Measurements from ENCODE around the gene MTCL3.

The MTCL3 gene

DNA sequence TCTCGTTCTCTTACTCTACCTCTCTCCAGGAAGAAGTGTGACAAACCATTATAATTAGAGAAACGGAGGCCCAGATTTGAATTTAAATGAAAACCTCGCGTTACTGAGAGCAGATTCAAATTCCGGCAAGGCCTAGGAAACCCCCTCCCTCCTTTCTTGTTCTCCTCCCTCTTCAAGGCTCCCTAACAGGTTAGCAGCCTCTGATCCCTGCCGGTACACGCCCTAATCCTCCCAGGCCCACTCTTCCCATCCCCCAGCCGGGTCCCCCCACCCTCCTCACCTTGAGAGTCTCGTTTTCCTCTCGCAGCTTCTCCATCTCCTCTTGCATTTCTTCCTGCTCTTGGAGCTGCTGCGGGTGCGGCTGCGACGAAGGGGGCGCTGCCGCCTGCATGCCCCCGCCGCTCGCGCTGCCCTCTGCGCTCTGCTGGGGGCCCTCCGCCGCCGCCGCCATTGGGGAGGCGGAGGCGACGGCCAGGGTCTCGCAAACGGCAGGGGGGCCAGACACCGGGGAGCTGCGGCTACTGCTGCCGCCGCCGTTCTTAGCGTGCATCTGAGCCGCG lies 3.8 kb downstream of the MTCL3 start:
- peak in 38 of 58 donors; percentile 20 to 77 (median 54) for DNase-seq

- peak in 56 of 58 donors; percentile 7 to 78 (median 51) for DNase-seq
These were observed 4.3 kb downstream of the MTCL3 start for GRCh38 chr6:127514773-127515227.

- peak in 4 of 58 donors; percentile 19 to 46 (median 30) for DNase-seq
These were observed 4.9 kb downstream of the MTCL3 start for GRCh38 chr6:127514179-127514772.

DNA sequence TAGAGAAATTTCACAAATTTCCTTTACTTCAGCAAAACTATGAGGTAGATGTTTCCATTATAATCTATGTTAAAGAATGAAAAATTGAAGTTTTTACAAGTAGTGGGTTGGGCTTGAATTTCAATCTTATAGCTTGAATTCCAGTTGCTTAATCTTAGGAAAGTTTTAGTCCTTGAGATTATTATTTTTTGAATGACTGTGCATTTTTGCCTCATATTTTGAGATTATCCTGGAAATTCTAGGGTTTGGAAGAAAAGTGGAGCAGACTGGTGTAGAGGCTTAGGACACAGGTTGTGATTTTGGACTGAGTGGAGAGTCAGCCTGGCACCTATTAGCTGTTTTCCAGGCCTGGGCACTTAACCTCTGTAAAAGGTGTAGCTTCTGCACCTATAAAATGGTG lies 5.7 kb downstream of the MTCL3 start:
- DNase-seq: no peak

DNA sequence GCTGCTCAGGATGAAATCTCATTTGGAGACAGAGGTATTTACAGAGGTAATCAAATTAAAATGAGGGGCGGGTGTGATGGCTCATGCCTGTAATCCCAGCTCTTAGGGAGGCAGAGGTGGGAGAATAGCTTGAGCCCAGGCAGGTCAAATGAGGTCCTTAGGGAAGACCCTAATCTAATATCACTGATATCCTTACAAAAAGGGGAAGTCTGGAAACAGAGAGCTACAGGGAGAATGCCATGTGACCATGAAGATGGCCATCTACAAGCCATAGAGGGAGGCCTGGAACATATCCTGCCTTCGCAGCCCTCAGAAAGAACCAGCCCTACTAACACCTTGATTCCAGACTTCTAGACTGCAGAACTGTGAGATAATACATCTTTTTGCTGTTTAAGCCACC lies 8.3 kb downstream of the MTCL3 start:
- DNase-seq: no peak

GRCh38 chr6:127506894-127507293 lies 12.2 kb downstream of the MTCL3 start:
- DNase-seq: no peak

DNA sequence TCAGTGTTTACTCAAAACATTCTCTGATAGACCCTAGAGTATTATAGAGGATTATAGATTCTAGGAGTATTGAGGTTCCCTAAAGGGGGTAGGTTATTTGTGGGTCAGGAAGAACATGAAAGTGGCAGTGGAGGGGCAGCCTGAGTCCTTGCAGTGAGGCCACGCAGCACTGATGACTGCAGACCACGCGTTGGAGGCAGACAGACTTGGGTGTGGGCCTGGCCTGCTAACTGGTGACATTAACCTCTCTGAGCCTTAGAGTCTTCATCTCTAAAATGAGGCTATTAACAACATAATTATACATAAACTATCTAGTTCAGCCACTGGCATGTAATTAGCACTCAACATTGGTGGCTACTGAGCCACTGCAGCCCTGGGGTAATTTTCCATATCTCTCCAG lies 16.1 kb downstream of the MTCL3 start:
- DNase-seq: no peak

- no peak for DNase-seq
These were observed 21.7 kb downstream of the MTCL3 start for GRCh38 chr6:127497410-127497809.

GRCh38 chr6:127496471-127496870 lies 22.7 kb downstream of the MTCL3 start:
- DNase-seq: no peak

DNA sequence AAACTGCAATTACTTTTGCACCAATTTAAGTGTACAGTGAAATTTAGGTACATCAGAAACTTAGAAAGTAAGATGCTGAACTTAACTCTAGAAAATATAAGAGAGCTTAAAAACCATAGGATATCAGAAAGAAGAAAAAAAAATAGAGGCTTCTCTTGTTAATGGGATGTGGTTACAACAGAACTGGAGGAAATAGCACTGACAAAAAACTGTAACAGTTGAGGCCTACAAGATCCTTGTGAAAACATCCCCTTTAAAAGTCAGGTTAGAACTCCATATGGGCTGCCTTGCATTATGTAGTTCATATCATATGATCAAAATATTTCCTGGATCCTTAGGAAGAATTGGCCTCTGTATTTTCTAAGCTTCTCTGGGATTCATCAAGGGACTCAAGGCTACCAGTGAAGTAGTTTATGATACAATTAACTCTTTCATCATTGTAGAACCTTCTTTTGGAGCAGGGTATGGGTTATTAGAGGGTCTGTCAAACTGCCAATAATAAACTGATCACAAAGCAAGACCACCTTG lies 24.8 kb downstream of the MTCL3 start:
- DNase-seq: no peak

DNA sequence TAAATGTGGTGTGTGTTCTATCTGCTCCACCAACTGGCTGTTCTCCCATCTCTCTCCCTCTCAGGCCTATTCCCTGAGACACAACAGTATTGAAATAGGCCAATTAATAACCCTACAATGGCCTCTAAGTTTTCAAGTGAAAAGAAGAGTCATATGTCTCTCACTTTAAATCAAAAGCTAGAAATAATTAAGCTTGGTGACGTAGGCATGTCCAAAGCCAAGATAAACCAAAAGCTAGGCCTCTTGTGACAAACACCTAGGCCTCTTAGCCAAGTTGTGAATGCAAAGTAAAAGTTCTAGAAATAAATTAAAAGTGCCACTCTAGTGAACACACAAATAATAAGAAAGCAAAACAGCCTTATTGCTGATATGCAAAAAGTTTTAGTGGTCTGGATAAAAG lies 29.9 kb downstream of the MTCL3 start:
- DNase-seq: no peak

DNA sequence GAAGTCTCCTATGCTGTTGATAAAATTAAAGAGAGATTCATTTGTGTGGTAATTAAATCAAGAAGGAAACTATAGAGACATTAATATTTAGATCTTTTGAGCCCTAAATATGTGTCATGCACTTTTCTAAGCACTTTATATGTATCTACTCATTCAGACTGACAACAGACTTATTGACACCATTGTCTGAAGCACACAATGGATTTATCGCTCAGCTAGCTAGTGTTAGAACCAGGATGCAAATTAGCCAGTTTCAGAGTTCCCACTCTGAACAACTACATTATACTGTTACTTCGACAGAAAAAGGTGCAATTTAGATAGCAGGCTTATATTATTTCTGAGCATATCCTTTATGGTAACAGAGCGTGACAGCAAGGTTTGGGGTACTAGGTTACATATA lies 32.2 kb downstream of the MTCL3 start:
- DNase-seq: no peak

- DNase-seq: peak in 1 of 58 donors; percentile 12
These were observed 34.8 kb downstream of the MTCL3 start for GRCh38 chr6:127484212-127484863.

- DNase-seq: no peak
These were observed 35.6 kb downstream of the MTCL3 start for GRCh38 chr6:127483399-127484055.

DNA sequence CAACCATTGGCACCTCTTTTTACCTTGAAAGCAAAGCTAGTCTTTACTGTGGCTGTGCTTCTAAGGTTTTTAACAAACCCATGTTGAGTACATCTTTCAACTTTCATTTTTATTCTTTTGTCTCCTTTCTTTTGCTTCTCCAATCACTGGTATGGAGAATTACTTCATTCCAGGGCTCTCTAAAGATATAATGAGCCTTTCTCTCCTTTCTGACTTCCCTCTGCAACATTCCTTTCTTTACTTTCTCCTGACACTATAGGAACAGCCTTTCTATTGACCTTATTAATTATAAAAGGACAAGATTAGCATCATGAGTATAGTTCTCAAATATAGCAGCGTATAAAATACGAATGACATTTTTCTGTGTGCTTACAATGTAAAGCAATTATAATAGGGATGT lies 36.8 kb downstream of the MTCL3 start:
- DNase-seq: no peak

DNA sequence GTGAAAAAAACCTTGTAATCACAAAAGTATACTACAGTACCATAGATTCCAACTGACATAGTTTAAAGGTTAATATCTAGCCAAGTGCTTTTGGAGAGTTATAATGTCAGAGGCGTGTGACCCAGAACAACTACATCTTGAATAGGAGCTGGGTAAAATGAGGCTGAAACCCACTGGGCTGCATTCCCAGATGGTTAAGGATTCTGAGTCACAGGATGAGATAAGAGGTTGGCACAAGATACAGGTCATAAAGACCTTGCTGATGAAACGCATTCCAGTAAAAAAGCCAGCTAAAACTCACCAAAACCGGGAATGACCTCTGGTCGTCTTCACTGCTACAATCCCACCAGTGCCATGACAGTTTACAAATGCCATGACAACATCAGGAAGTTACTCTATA lies 37.5 kb downstream of the MTCL3 start:
- no peak for DNase-seq

- no peak for DNase-seq
These were observed 38.0 kb downstream of the MTCL3 start for GRCh38 chr6:127481111-127481510.

DNA sequence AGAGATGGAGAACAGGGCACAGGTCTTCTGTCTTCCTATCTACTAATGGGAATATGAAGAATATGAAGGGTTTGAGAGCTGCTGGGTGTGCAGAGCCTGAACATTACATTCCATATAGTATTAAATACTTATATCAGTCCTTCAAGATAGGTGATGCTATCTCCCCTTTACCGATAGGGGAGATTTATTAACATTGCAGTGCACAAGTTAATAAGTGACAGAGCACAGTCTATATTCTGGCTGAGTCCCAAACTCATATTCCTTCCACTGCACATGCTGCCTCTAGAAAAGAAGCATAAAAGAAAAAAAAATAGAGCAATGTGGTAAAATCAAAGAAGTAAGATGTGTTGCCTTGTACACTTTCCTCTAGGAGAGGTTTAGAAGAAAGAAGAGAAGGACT lies 41.5 kb downstream of the MTCL3 start:
- DNase-seq: no peak

DNA sequence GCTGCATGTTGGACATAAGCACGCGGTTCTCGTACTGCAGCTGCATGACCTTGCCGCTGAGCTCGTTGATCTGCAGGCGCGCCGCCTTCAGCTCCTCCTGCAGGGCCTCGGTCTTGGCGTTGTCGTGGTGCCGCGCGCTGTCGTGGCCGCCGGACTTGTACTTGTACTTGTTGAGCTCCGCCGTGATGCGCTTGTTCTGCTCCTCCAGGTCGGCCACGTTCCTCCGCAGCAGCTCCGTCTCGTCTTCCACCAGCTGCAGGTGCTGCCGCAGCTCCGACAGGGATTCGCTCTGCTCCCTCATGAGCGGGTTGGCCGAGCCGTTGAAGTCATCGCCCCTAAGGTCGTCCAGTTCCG lies 43.3 kb downstream of the MTCL3 start:
- no peak for DNase-seq

GRCh38 chr6:127475135-127475822 lies 43.9 kb downstream of the MTCL3 start:
- DNase-seq: no peak

DNA sequence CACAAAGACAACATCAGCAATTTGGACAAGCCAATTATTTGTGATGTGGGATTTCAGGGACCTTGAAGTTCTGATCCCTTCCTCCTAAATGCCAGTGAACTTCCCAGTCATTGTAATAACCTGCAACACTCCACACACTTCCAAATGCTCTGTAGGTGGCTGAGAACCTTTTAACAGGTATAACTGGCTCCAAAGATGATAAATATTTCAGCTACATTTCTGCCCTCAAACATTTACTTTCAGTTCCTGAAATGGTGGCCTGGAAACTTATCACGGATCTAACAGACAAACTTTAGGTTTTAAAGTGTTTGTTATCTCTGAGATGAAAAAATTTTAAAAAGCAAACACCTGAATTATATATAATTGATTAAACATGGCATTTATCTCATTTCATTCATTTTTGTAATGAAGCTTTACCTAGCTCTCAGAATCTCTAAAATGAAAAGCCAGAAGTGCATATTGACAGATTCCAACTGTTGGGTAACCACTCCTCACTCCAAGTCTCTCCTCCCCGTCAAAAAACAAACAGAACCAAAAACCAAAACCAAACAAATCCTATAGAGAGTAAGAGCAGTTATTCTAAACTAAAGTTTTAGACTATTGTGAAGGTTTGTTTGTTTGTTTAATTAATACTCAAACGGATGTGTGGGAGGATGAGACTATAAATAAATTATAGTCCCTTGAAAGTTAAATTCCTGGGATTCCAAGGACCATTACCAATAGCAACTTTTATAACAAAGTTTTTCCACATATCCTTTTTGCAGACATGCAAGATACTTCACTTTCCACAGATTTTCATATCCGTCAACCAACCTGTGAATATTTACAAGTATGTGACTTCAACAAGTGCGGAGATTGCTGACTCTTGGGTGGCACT lies 47.5 kb downstream of the MTCL3 start:
- DNase-seq: no peak

All from anterior cingulate cortex (tissue), 58 donors.